HL-60 (cell line): ENCODE results near the gene RPL22L1.

Source experiments
- DNase-seq, 2 experiments: peaks; one replicate each; pipeline ENCODE4 v3.0.0-alpha.2; 2010 to 2020; ENCODE audit warnings: low read depth in 1 of 2, low spot score in 1 of 2
- H3K27ac ChIP-seq: fragments of 250-450 bp; sonication (Bioruptor Pico); replicated peaks from 2 replicates; pipeline ENCODE4 v1.5.1; 2020; ENCODE audit warnings: mild to moderate bottlenecking, moderate library complexity
- H3K27me3 ChIP-seq: fragments of 250-450 bp; sonication (Bioruptor Pico); 2 replicates; pipeline ENCODE4 v1.5.1; 2021; ENCODE audit warnings: mild to moderate bottlenecking, moderate library complexity; ENCODE audit not compliant: insufficient read depth, poor library complexity, severe bottlenecking
- H3K4me3 ChIP-seq: replicated peaks from 2 replicates; pipeline ENCODE4 v1.5.1; 2011; ENCODE audit warnings: mild to moderate bottlenecking, control low read depth, low read length; ENCODE audit not compliant: insufficient read depth
- GABPA ChIP-seq: IDR thresholded peaks from 2 replicates; pipeline ENCODE4 v1.6.1; 2012; ENCODE audit warnings: low read depth
- POLR2AphosphoS5 ChIP-seq: IDR thresholded peaks from 2 replicates; pipeline ENCODE4 v1.6.1; 2012; ENCODE audit warnings: low read depth
- REST ChIP-seq: IDR thresholded peaks from 2 replicates; pipeline ENCODE4 v1.6.1; 2012; ENCODE audit warnings: low read depth; ENCODE audit not compliant: insufficient replicate concordance
- SPI1 ChIP-seq: IDR thresholded peaks from 2 replicates; pipeline ENCODE4 v1.6.1; 2012; ENCODE audit warnings: low read depth, mild to moderate bottlenecking, borderline replicate concordance
- TF ChIP-seq, protein P1 (sequence below): IDR thresholded peaks from one replicate; pipeline ENCODE4 v1.5.1; 2011; ENCODE audit warnings: low read length, control low read depth, inconsistent platforms; ENCODE audit not compliant: insufficient read depth

The RPL22L1 gene

GRCh38 chr3:170839518-170840100, 30.4 kb downstream of the RPL22L1 start:
- TF ChIP-seq SPI1 (no peak), POLR2AphosphoS5 (no peak), GABPA (no peak), REST (no peak)
- TF ChIP-seq, protein P1, sequence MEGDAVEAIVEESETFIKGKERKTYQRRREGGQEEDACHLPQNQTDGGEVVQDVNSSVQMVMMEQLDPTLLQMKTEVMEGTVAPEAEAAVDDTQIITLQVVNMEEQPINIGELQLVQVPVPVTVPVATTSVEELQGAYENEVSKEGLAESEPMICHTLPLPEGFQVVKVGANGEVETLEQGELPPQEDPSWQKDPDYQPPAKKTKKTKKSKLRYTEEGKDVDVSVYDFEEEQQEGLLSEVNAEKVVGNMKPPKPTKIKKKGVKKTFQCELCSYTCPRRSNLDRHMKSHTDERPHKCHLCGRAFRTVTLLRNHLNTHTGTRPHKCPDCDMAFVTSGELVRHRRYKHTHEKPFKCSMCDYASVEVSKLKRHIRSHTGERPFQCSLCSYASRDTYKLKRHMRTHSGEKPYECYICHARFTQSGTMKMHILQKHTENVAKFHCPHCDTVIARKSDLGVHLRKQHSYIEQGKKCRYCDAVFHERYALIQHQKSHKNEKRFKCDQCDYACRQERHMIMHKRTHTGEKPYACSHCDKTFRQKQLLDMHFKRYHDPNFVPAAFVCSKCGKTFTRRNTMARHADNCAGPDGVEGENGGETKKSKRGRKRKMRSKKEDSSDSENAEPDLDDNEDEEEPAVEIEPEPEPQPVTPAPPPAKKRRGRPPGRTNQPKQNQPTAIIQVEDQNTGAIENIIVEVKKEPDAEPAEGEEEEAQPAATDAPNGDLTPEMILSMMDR, result no peak
- no peak overlapping the region for H3K4me3 ChIP-seq
- H3K27ac ChIP-seq, result no peak overlapping the region
- no peak for DNase-seq
- H3K27me3 ChIP-seq, result peaks cover 13% of the 10 kb centered on the region

DNA sequence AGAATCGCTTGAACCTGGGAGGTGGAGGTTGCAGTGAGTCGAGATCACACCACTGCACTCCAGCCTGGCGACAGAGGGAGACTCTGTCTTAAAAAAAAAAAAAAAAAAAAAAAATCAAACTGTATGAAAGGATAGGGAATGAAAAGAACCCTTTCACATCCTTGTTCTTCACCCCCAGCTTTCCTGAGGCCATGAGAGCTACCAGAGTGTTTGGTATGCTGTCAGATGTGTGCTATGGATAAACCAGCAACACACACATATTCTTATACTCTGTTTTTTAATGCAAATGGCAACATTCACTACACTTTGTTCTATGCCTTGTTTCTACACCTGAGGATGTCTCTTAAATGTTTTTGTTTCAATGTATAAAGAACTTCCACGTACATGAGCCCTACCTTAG, 33.5 kb downstream of the RPL22L1 start:
- Histone ChIP-seq H3K4me3 (no peak overlapping the region), H3K27ac (no peak overlapping the region), H3K27me3 (peaks cover 11% of the 10 kb centered on the region)
- no peak for DNase-seq
- TF ChIP-seq SPI1, result no peak
- no peak for TF ChIP-seq GABPA
- no peak for TF ChIP-seq REST
- TF ChIP-seq, protein P1, result no peak
- TF ChIP-seq POLR2AphosphoS5, result no peak

GRCh38 chr3:170835336-170835735, 34.7 kb downstream of the RPL22L1 start:
- no peak for DNase-seq
- Histone ChIP-seq H3K27ac (no peak overlapping the region), H3K27me3 (peaks cover 8% of the 10 kb centered on the region), H3K4me3 (no peak overlapping the region)
- no peak for TF ChIP-seq REST
- TF ChIP-seq SPI1, result no peak
- TF ChIP-seq POLR2AphosphoS5, result no peak
- TF ChIP-seq, protein P1, result no peak
- no peak for TF ChIP-seq GABPA
